ENCODE measurements around the gene SLC9A9.
"Not testable (repeated sequence)": the region's sequence is repeated elsewhere in the genome, so short reads cannot be mapped to it uniquely, and the experiment has no call there.

The SLC9A9 gene

GRCh38 chr3:143847787-143848631 lies at the start of gene SLC9A9:
Gene SLC9A9 (minus strand): TSS chr3:143848468. CDS start chr3:143848322, 146 bp downstream.
- peak; percentile 58 to 67 for DNase-seq (ENCODE audit: low read depth in 2 of 2)

DNA sequence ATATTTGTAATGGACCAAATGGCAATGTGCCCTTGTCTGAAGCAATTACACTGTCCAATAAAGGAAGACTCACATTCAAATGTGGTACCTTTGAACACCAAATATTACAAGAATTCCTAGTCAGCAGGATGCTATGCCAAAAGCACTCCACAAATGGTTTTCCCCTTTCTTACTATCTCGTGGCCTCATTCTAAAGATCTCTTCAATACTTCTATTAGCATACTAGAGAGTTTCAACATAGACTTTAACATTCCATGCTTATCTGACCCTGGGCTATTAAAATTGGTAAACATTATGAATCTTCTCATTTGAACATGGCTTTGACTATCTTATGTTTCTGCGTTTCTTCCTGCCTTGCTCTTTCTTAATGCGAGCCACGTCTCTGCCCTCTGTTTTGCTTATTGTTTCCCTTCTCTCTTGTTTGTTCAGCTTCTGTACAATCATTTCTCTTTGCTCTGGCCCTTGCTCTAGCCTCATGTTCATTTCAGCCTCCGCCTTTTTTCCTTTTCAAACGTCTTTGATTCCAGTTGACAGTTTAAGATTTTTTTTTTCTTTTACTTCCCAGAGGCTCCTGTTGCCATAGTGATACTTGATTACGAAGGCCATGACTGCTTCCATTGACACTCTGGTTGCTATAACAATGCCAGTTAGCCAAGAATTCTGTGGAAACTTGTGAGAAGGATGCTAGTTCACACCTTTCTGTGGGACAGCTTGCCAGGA lies 49.5 kb upstream of the SLC9A9 start:
- DNase-seq (ENCODE audit: low read depth in 2 of 2): peak; percentile 43 to 48

GRCh38 chr3:143896486-143896885 lies 48.2 kb upstream of the SLC9A9 start:
- no peak for DNase-seq (ENCODE audit: low read depth in 2 of 2)

- DNase-seq (ENCODE audit: low read depth in 2 of 2): no peak
Observed at GRCh38 chr3:143895805-143896204, 47.5 kb upstream of the SLC9A9 start.

- no peak for DNase-seq (ENCODE audit: low read depth in 2 of 2)
Observed at GRCh38 chr3:143888846-143889245, 40.6 kb upstream of the SLC9A9 start.

- DNase-seq (ENCODE audit: low read depth in 2 of 2): no peak
Observed at GRCh38 chr3:143888166-143888565, 39.9 kb upstream of the SLC9A9 start.

- DNase-seq (ENCODE audit: low read depth in 2 of 2): no peak
Observed at GRCh38 chr3:143885780-143886427, 37.6 kb upstream of the SLC9A9 start.

DNA sequence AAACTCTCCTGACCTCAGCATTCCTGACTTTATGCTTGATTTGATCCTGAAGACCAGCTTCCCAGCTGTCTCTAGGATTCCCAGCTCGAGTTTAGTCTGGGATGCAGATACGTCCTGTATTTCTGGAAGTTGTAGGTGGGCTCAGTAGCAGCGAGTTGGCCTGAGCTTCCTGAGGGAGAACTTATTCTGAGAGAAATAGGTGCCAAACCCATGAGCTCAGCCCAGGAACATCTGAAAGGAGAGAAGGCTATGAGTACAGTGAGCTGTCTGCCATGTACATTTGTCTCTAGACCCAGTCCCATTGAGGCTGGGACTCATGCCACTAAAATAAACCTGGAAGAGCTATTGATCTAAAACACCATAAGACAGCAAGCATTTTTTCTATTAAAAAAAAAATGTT lies 36.6 kb upstream of the SLC9A9 start:
- no peak for DNase-seq (ENCODE audit: low read depth in 2 of 2)

- DNase-seq (ENCODE audit: low read depth in 2 of 2): no peak
Observed at GRCh38 chr3:143883151-143883550, 34.9 kb upstream of the SLC9A9 start.

DNA sequence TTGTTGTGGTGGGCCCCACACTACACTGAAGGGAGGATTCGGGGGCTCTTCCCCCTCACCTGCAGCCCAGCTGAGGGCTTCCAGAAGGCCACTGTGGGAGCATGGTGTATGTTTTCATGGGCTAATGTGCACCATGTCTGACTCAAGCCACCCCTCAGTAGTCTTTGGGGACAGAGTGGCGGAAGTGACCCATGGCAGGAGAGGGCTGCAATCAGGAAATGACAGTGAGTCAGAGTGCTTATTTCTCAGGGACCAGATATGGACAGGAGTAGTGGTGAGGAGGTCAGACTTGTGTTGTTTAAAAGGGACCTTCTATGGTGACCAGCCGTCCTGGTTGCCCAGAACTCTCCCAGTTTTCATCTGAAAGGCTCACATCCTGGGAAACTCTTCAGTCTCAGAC lies 32.8 kb upstream of the SLC9A9 start:
- DNase-seq (ENCODE audit: low read depth in 2 of 2): no peak

GRCh38 chr3:143875546-143875945 lies 27.3 kb upstream of the SLC9A9 start:
- no peak for DNase-seq (ENCODE audit: low read depth in 2 of 2)

DNA sequence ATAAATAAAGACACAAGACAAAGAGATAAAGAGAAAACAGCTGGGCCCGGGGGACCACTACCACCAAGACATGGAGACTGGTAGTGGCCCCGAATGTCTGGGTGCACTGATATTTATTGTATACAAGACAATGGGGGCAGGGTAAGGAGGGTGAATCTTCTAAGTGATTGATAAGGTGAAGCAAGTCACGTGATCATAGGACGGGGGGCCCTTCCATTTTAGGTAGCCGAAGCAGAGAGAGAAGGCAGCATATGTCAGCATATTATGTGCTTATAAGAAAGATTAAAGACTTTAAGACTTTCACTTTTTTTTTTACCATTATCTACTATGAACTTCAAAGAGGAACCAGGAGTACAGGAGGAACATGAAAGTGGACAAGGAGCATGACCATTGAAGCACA lies 25.3 kb upstream of the SLC9A9 start:
- DNase-seq (ENCODE audit: low read depth in 2 of 2): not testable (repeated sequence)

DNA sequence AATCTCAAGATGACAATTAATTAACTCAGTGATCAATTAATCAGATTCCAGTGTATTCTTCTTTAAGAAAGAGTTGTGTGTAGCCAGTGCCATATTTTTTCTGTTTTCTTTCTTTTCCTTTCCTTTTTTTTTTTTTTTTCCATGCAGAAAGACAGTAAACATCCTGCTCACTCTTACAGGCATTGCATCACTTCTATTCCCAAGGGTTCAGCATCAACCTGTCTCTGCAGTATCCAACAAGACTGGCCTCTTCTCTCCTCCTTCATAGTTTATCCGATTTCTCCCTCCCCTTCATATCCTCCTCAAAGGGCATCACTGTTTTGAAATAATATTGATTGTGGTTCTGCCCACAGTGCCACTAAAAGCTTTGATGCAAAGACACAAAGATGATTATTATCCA lies 17.0 kb upstream of the SLC9A9 start:
- peak in 1 of 2 experiments; percentile 8 for DNase-seq (ENCODE audit: low read depth in 2 of 2)

- DNase-seq (ENCODE audit: low read depth in 2 of 2): no peak
Observed at GRCh38 chr3:143859465-143860203, 11.4 kb upstream of the SLC9A9 start.

GRCh38 chr3:143856252-143856970 lies 8.1 kb upstream of the SLC9A9 start:
- DNase-seq (ENCODE audit: low read depth in 2 of 2): no peak

DNA sequence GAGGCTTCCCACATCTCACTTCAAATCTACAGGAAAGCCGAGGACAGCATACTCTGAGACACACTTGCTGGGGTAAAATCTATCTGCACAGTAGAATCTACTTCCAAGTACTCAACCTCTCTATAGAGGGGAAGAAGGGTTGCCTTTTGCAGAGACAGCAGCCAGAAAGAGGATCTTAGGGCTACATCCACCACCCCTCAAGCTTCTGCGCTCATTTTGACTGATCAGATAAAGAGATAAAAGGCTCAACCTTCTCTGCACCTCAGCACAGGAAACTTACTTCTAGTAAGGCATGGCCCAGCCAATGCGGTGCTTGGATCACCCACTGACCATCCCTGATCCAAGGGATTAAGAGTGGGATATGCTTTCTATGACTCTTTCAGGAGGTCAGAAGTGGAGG lies 6.9 kb upstream of the SLC9A9 start:
- DNase-seq (ENCODE audit: low read depth in 2 of 2): no peak

DNA sequence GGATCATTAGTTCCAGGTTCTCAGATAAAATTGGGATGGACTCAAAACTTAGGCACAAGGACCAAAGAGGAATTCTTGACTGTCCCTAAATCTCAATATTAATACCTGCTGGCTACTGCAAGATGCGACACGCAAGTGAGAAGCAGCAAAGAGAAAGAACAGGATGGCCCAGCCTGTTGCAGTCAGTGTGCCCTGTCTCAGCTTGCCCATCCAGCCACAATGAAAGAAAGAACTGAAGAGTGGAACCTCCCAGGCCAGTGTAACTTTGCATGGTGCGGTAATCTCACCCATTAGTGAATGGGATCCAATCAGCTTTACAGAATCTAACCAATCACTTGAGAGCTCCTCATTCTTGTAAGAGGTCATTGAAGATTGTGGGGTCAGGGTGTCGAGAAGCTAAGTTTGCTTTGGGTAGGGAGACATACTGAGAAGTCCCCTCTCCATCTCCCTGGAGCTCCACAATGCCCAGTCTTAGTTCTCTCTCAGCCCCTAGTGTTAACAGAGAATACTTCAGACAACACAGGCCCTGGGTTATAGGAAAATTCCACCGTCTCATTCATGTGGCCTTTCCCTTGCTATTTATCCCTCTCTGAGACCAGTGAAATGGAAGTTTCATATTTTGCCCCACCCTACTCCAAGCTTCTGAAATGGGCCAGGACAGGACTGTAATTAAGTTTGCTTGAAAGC lies 3.2 kb upstream of the SLC9A9 start:
- no peak for DNase-seq (ENCODE audit: low read depth in 2 of 2)

GRCh38 chr3:143850877-143851276 lies 2.6 kb upstream of the SLC9A9 start:
- no peak for DNase-seq (ENCODE audit: low read depth in 2 of 2)

DNA sequence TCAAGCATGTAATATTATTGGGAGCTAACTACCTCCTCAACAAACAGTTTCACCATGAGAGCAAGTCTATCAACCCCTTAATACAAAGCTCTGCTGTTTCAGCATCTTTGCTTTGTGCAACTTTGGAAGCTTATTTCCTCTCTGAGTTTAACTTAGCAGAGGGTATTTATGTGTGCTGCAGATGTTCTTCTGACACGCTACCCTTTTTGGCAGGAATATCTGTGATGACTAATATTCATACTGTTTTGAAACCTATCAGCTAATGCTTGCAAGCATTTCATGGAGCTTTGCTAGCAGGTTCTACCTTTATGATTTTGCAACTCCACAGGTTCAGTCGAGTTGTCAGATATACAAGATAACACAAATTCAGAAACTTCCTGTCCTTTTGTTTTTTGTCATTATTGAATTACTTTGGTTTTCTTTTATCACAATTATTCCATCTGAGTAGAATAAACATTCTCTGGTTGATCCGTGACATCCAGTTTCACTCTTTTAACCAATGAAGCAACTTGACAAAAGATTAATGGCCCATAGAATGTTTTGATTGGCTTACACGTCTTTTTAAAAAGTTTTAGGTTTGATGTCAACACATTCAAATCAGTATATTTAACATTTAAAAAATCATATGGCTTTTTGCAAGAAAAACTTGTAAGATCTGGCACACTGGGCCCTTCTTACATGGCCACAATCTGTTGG lies 1.7 kb upstream of the SLC9A9 start:
- DNase-seq (ENCODE audit: low read depth in 2 of 2): peak; percentile 79 to 82

DNA sequence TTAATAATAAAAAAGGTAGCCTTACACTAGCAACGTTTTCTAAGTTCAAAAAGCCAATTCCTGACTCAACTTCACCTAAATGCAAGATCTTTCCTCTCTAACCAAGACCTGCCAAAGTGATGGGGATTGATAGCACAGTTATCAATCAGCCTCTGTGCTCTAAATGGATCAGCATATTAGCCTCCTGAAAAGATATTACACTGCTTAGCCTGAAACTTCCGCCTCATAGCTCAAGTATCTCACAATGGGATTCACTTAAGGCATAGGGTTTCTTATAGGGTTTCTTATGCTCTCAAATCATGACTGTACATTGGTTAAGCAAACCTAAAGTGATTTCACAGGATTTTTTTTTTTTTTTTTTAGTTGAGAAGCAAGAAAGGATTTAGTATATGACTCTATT lies 436 bp upstream of the SLC9A9 start:
- no peak for DNase-seq (ENCODE audit: low read depth in 2 of 2)

Data from fibroblast of skin of left quadriceps (primary cell).